GM21515 (cell line): Measurements from ENCODE around the gene SMDT1.
"Not testable (repeated sequence)": the region's sequence is repeated elsewhere in the genome, so short reads cannot be mapped to it uniquely, and the experiment has no call there.

ENCODE experiments used
- ATAC-seq: cut with Tn5 transposase; IDR thresholded peaks from one replicate; pipeline ENCODE4 v1.9.1; 2021; ENCODE audit not compliant: unreplicated experiment

SMDT1 gene

GRCh38 chr22:42070517-42071422 is 8.7 kb upstream of the SMDT1 start, which contains the start of gene NAGA:
NAGA (minus strand) TSS chr22:42070812; CDS start chr22:42070297, 515 bp downstream.
- peak; percentile 77 for ATAC-seq

GRCh38 chr22:42071508-42071907 is 8.0 kb upstream of the SMDT1 start:
- ATAC-seq: not testable (repeated sequence)

- ATAC-seq: no peak
Measured at GRCh38 chr22:42072606-42073330, 6.7 kb upstream of the SMDT1 start.

- ATAC-seq: no peak
Measured at GRCh38 chr22:42073621-42074041, 5.9 kb upstream of the SMDT1 start.

GRCh38 chr22:42074132-42074811 is 5.2 kb upstream of the SMDT1 start, which contains the start of gene PHETA2:
PHETA2 (plus strand) TSS chr22:42074248; CDS start chr22:42077294, 3,046 bp downstream.
- no peak for ATAC-seq

- no peak for ATAC-seq
Measured at GRCh38 chr22:42074846-42075676, 4.4 kb upstream of the SMDT1 start.

- no peak for ATAC-seq
Measured at GRCh38 chr22:42076764-42077485, 2.6 kb upstream of the SMDT1 start.

- ATAC-seq: no peak
Measured at GRCh38 chr22:42077486-42078125, 1.9 kb upstream of the SMDT1 start.

GRCh38 chr22:42078469-42079318 is 806 bp upstream of the SMDT1 start:
- no peak for ATAC-seq

- no peak for ATAC-seq
Measured at GRCh38 chr22:42080287-42080686, 787 bp downstream of the SMDT1 start.

GRCh38 chr22:42083119-42083518 is 3.6 kb downstream of the SMDT1 start:
- ATAC-seq: no peak

- ATAC-seq: no peak
Measured at GRCh38 chr22:42084874-42085273, 5.4 kb downstream of the SMDT1 start.

- no peak for ATAC-seq
Measured at GRCh38 chr22:42086051-42086450, 6.6 kb downstream of the SMDT1 start.

- ATAC-seq: peak; percentile 84
Measured at GRCh38 chr22:42090596-42091454, 11.3 kb downstream of the SMDT1 start, which contains the start of gene NDUFA6. NDUFA6 (minus strand) TSS chr22:42090772; CDS start chr22:42090744, 28 bp downstream.

GRCh38 chr22:42091455-42091782 is 11.9 kb downstream of the SMDT1 start:
- no peak for ATAC-seq

GRCh38 chr22:42101199-42101598 is 21.7 kb downstream of the SMDT1 start:
- ATAC-seq: no peak

GRCh38 chr22:42104332-42104860 is 24.9 kb downstream of the SMDT1 start:
- ATAC-seq: not testable (repeated sequence)
